Measurements from ENCODE around the gene TSPEAR.

The TSPEAR gene

DNA sequence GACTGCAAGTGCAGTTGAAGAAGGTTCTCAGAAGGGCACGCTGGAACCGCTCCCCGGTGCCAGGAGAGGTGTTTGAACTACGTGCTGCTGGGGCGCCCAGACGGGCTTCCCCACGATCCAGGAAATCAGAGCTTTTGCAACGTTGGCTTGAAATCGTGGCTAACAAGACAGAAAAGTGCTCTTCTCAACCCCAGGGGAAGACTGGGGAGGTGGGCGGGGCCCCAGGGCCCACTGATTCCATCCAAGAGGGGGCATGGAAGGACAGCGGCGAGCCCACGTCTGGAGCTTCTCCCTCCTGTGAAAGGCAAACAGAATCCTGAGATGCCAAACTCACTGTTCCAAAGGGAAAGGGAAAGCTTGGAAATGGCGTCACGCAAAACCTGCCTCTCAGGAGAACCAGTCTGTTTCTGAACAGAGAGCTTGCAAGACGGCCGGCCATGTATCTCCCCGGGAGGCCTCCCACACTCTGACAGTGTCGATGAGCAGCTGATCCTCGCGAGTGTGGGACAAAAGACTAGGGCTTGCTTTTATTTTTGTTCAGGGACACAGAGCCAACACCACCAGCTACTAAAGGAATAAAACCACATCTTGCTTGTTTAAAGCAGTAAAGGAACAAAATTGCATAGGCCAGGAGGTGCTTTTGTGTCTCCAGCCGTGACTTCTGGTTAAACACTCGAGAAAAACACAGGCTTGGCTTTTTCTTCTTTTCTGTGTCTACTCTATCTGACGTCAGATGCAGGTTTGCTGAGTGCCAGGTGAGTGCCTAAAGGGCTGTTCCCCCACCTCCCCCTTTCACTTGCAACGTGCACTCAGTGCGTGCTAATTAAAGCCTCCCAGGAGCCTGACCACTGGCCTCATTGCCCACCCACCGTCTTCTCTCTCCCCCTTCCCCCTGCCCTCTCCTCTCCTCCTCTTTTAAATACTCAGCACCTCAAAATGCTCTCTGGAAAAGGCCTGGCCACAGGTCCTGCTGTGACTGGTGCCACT lies 214.5 kb downstream of the TSPEAR start:
- no peak for DNase-seq

DNA sequence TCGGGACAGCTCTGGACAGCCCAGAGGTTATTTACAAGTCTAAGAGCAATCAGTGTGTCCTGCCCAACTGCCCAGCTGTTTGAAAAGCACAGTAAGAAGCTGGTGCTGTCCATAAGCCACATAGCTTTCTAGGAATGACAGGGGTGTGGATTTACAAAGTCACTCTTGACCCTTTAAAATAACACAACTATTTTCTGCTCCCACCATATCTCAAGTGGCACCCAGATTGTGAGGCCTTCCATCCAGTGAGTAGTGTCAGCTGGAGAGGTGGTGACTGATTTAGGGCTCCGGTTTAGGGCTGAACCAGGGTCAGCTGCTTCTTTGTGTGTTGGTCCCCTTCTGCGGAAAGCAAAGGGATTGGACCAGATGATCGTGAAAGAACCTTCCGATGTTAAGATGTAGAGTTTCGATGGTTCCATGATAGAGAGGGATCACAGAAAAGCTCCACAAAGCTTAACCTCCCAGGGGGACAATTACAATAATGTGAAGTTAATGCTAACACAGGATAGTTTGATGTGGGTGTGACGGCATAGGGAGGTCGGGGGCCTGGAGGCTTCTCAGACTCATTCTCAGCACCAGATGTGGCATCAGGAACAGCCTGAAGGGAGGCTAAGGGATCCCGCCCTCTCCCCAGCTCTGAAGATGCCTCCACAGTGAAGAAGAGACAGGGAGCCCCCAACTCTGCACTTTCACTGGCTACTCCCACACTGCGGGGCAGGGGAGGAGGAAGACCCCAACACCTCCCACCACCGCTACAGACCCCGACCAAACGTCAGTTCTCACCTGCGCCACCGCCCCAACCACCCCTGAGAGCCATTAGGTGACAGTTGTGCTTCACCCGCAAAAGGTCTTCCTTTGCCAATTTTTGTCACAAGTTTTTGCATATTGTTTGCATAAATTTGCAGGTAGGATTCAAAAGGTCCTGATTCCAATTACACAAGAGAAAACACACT lies 215.5 kb downstream of the TSPEAR start:
- no peak for DNase-seq

DNA sequence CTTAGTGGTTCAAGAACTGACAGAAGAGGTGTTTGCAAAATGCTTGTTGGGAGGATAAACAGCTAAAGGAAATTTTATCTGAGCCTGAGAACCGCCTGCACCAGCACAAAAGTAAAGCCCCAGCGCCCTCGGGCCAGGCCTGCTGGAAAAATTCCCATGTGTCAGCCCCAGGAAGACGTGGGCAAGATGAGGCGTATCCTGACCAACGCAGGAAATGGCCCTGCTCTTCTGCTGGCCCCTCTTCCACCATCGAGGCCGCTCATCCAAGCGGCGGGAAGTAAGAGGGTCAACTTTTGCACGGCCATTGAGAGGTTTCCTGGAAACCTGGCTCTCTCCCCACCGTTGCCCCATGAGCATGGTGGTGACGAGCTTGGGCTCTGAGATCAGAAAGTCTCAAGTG lies 216.4 kb downstream of the TSPEAR start:
- no peak for DNase-seq

GRCh38 chr21:44494418-44494817 lies 217.0 kb downstream of the TSPEAR start:
- no peak for DNase-seq

- DNase-seq: no peak
Observed at GRCh38 chr21:44492567-44493385, 218.6 kb downstream of the TSPEAR start.

- DNase-seq: no peak
Observed at GRCh38 chr21:44490816-44491215, 220.6 kb downstream of the TSPEAR start.

GRCh38 chr21:44490405-44490804 lies 221.0 kb downstream of the TSPEAR start:
- no peak for DNase-seq

- no peak for DNase-seq
Observed at GRCh38 chr21:44489962-44490361, 221.4 kb downstream of the TSPEAR start.

- peak; percentile 45 for DNase-seq
Observed at GRCh38 chr21:44487831-44488230, 223.5 kb downstream of the TSPEAR start.

- DNase-seq: no peak
Observed at GRCh38 chr21:44486302-44486701, 225.1 kb downstream of the TSPEAR start.

- DNase-seq: no peak
Observed at GRCh38 chr21:44485796-44486195, 225.6 kb downstream of the TSPEAR start.

- DNase-seq: peak; percentile 22
Observed at GRCh38 chr21:44485254-44485793, 226.0 kb downstream of the TSPEAR start.

- DNase-seq: no peak
Observed at GRCh38 chr21:44484498-44485253, 226.7 kb downstream of the TSPEAR start.

DNA sequence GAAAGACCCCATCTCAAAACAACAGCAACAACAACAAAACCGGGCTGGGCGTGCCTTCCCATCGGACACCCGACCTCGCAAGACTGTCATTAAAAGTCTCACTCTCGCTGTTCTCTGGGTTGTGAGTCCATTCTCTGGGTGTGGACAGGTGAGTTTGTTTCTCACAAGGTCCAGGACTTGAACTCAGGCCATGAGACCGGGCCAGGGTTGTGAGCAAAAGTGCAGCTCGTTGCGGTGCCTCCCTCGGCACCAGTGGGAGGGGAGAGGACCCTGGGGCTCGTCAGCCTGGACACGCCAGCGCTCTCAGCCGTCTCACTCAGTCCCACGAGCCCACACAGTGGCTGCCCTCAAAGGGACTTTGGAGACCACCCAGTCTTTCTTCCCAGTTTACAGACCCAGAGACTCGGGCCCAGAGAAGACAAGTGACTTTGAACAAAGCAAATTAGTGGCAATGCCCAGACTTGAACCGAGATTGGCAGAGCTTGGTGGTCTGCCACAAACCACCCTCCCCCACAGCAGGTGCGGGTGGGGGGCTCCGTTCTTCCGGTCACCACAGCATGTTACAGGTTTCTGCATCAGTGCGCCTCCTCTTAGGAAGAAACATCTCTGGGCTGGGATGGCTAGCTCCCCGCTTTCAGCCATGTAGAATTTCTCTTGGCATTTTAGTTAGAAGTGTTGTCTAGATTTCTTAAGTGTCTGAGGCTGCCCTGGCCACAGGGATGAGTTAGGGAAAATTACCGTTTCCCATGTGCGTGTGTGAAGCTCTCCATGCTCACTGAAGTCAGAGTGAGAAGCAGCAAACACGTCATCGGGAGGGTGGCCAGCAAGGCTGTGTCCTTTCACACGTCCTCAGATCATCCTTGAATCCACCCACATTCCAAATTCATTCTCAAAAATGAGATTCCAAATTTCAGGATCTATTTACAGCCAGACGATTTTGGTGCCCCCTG lies 227.8 kb downstream of the TSPEAR start:
- no peak for DNase-seq

DNA sequence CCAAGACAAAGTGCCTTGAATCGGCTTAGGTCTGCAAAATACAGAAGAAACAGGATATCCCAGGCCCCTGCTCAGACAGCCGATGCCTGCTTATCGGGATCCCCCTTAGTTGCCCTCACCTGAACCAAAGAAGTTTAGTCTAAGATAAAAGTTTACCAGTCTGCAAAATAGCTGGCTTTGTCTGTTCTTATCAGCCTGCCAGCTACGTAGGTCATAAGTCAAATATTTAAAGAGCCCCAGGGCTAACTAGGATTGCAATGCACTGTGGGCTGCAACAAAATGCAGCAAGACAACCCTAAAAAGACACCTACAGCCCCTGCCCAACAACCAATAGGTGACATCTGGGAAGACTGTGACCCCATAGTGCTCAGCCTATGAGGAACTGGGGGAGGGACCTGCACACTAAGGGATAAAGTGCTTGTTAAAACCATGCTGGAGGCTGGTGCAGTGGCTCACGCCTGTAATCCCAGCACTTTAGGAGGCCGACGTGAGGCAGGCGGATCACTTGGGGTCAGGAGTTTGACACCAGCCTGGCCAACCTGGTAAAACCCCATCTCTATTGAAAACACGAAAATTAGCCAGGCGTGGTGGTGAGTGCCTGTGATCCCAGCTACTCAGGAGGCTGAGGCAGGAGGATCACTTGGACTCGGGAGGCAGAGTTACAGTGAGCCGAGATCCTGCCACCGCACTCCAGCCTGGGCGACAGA lies 228.6 kb downstream of the TSPEAR start:
- DNase-seq: no peak

DNA sequence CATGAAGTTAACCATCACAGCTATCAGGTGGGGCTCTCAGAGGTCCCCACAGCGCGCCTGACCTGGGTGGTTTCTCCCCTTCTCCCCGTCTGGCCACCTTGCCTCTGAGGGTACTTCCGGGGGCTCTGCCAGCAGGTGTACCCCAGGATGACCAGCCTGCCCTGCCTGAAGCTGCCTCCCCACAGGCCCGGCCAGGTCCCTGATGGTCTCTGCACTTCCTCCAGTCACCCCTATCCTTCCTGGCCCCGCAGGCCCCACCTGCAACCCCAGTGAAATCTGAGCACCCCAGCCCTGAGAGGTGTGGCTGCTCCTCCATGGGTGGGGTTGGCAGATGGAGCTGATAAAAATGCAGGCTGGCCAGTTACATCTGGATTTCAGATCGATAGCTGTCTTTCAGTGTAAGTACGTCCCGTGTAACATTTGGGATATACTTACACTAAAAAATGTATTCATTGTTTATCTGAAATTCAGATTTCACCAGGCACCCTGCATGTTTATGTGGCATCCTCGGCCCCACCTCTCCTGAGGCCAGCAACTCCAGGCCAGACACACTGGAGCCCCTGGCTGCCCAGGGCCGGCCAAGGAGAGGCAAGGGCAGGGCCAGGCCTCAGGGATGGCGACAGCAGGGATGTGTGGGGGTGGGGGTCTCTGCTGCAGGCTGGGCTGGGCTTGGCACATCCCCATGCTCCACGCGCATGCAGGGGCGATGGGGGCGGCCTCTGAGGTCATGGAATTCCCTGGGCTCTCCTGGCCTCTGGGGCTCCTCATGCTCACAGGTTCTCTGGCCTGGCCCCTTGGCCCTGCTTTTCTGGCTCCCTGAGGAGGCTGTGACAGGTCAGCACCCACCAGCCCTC lies 230.9 kb downstream of the TSPEAR start:
- no peak for DNase-seq

DNA sequence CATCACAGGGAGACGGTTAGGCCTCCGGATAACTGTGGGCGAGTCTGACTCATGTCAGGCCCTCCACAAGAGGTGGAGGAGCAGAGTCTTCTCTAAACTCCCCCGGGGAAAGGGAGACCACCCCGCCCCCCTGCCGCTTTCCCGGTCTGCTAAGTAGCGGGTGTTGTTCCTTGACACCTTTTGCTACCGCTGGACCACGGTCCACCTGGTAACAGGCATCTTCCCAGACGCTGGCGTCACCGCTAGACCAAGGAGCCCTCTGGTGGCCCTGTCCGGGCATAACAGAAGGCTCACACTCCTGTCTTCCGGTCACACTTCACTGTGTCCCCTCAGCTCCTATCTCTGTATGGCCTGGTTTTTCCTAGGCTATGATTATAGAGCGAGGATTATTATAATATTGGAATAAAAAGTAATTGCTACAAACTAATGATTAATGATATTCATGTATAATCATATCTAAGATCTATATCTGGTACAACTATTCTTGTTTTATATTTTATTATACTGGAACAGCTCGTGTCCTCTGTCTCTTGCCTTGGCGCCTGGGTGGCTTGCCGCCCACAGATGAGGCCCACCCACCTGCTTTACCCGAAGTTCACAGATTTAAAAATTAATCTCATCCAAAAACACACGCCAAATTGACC lies 231.7 kb downstream of the TSPEAR start:
- peak; percentile 30 for DNase-seq

DNA sequence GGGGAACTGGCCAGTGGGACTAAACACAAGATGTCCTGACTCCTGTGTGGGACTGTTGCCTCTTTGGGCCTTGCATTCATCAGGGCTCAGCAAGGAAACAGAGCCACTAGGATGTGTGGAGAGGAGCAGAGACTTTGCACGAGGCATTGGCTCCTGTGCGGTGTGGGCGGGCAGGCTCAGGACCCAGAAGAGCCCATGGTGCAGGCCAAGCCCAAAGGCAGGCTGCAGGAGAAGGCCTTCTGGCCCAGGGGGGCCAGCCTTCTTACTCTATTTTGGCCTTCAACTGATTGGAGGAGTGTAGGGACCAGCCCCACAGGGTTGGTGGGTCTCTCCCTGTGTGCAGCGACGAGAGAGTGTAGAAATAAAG lies 232.6 kb downstream of the TSPEAR start:
- no peak for DNase-seq
